ENCODE results near the gene SCLY.
"Not testable (repeated sequence)": the region's sequence is repeated elsewhere in the genome, so short reads cannot be mapped to it uniquely, and the experiment has no call there.

Gene SCLY

GRCh38 chr2:238114851-238115660 lies 54.3 kb downstream of the SCLY start:
- no peak for DNase-seq

GRCh38 chr2:238115709-238116108 lies 54.9 kb downstream of the SCLY start:
- DNase-seq: not testable (repeated sequence)

- DNase-seq: no peak
These were observed 55.7 kb downstream of the SCLY start for GRCh38 chr2:238116298-238117198.

- no peak for DNase-seq
These were observed 56.7 kb downstream of the SCLY start for GRCh38 chr2:238117199-238118154.

GRCh38 chr2:238119756-238120462 lies 59.1 kb downstream of the SCLY start:
- no peak for DNase-seq

GRCh38 chr2:238120463-238121298 lies 59.9 kb downstream of the SCLY start:
- DNase-seq: peak; percentile 77

GRCh38 chr2:238121511-238122286 lies 60.9 kb downstream of the SCLY start:
- DNase-seq: no peak

GRCh38 chr2:238122287-238123217 lies 61.8 kb downstream of the SCLY start:
- no peak for DNase-seq

- DNase-seq: no peak
These were observed 62.6 kb downstream of the SCLY start for GRCh38 chr2:238123218-238123971.

- no peak for DNase-seq
These were observed 63.2 kb downstream of the SCLY start for GRCh38 chr2:238123991-238124470.

GRCh38 chr2:238124488-238125126 lies 63.8 kb downstream of the SCLY start:
- DNase-seq: no peak

- DNase-seq: no peak
These were observed 64.5 kb downstream of the SCLY start for GRCh38 chr2:238125127-238125885.

GRCh38 chr2:238126338-238126737 lies 65.5 kb downstream of the SCLY start:
- no peak for DNase-seq

GRCh38 chr2:238126775-238127164 lies 66.0 kb downstream of the SCLY start:
- DNase-seq: no peak

- DNase-seq: no peak
These were observed 66.6 kb downstream of the SCLY start for GRCh38 chr2:238127165-238128060.

- DNase-seq: no peak
These were observed 67.2 kb downstream of the SCLY start for GRCh38 chr2:238128061-238128440.
